ENCODE data around the gene IL10.

Gene IL10

DNA sequence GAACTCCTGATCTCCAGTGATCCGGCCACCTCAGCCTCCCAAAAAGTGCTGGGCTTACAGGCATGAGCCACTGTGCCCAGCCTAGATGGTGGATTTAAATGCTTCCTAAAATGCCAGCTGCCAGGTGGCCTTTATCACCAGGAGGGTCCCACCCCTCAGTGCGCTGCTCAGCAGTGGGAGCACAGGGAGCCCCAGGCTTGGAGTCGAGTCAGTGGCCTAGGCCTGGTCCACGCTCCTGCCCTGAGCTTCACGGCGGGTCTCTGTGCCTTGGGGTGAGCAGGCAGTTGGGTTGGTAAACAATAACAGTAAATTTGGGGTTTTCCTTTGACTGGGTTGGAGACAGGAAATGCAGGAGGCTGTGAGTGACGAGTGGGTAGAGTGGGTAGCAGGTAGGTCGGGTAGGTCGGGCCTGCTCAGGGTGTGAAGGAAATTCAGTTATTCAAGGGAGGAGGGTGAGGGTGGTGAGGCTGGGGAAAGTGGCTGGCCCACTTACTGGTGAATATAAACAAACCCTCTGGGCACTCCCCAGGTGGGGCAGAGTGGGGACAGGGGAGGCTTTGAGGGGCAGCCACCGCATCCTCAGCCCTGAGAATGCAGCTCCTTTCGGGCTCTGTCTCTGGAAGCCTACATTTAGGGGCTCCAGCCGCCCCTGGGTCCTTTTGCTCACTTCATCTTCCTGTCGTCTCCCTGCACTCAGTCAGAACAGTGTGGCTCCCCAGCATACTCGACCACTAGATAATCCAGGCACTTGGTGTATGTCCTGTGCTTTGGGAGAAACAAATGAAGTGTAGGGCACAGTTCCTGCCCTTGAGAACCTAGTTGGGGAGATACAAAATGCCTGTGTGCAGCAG lies 35.2 kb downstream of the IL10 start:
- DNase-seq (ENCODE audit: low read depth): no peak
- no peak overlapping the region for H3K4me3 ChIP-seq (ENCODE audit: low read length)
- TF ChIP-seq, protein P1, sequence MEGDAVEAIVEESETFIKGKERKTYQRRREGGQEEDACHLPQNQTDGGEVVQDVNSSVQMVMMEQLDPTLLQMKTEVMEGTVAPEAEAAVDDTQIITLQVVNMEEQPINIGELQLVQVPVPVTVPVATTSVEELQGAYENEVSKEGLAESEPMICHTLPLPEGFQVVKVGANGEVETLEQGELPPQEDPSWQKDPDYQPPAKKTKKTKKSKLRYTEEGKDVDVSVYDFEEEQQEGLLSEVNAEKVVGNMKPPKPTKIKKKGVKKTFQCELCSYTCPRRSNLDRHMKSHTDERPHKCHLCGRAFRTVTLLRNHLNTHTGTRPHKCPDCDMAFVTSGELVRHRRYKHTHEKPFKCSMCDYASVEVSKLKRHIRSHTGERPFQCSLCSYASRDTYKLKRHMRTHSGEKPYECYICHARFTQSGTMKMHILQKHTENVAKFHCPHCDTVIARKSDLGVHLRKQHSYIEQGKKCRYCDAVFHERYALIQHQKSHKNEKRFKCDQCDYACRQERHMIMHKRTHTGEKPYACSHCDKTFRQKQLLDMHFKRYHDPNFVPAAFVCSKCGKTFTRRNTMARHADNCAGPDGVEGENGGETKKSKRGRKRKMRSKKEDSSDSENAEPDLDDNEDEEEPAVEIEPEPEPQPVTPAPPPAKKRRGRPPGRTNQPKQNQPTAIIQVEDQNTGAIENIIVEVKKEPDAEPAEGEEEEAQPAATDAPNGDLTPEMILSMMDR (conservative IDR thresholded peaks at IDR 0.05; ENCODE audit: low read length): no peak

DNA sequence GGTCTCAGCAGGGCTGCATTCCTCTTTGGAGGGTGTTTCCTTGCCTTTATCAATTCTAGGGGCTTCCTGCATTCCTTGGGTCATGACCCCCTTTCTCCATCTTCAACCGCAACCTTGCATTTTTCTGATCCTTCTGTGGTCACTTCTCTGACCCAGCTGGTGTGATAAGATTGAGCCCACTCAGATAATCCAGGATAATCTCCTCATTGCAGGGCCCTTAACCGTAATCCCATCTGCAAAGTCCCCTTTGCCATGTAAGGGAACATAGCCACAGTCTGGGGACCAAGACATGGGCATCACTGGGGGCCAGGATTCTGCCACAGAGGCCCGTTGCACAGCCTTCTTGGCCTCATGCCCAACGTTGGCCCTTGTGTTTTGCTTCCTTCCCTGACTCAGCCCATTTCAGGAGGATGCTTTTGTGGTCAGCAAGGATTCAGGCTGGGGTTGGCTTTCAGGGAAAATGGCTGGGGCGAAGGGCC lies 36.7 kb downstream of the IL10 start:
- TF ChIP-seq, protein P1 (conservative IDR thresholded peaks at IDR 0.05; ENCODE audit: low read length): no peak
- DNase-seq (ENCODE audit: low read depth): no peak
- H3K4me3 ChIP-seq (ENCODE audit: low read length): no peak overlapping the region

DNA sequence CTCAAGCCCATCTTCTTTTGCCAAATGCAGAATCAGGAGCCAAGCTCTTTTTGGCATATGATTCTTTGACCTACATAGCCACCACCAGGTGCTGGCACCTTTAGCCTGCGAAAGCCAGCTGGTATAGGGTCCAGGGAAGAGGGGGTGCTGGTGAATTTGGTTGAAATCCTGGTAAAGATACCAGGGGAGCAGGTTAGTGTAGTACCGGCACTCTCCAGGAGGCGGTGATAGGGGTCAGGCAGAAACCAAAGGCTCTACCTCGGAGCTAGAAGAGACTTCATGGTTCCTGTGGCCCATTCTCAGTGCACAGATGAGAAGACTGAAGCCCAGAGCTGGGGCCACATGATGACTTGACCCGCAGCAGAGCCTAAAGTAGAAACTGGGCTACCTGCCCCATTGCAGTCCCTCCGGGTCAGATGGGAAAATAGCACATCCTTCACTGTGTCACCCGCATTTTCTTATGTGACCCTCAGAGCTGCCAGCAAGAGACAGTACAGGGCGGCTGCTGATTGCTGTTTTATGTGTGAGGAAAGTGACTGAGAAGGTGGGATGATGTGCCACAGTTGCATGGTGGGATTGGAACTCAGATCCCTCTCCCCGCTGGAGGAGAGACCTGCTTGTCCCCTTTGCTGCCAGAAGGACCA lies 37.7 kb downstream of the IL10 start:
- peak; percentile 28 for DNase-seq (ENCODE audit: low read depth)
- H3K4me3 ChIP-seq (ENCODE audit: low read length): no peak overlapping the region
- TF ChIP-seq, protein P1 (conservative IDR thresholded peaks at IDR 0.05; ENCODE audit: low read length): peak; percentile 91

DNA sequence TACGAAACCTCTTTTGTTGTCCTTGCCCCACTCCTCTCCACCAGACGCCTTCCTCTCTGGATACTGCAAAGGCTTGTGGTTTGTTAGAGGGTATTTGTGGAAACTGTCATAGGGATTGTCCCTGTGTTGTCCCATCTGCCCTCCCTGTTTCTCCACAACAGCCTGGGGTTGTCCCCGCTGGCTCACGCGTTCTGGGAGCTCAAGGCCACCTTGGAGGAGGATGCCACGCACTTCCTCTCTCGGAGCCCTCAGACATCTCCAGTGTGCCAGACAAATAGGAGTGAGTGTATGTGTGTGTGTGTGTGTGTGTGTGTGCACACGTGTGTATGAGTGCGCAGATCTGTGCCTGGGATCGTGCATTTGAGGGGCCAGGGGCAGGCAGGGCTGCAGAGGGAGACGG lies 39.3 kb downstream of the IL10 start:
- TF ChIP-seq, protein P1 (conservative IDR thresholded peaks at IDR 0.05; ENCODE audit: low read length): no peak
- no peak for DNase-seq (ENCODE audit: low read depth)
- no peak overlapping the region for H3K4me3 ChIP-seq (ENCODE audit: low read length)

DNA sequence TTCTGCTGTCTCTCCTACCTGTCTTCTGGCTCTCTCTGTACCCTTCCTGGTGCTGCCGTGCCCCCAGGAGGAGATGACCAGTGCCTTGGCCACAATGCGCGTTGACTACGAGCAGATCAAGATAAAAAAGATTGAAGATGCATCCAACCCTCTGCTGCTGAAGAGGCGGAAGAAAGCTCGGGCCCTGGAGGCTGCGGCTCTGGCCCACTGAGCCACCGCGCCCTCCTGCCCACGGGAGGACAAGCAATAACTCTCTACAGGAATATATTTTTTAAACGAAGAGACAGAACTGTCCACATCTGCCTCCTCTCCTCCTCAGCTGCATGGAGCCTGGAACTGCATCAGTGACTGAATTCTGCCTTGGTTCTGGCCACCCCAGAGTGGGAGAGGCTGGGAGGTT lies 39.8 kb downstream of the IL10 start:
- no peak for DNase-seq (ENCODE audit: low read depth)
- no peak overlapping the region for H3K4me3 ChIP-seq (ENCODE audit: low read length)
- TF ChIP-seq, protein P1 (conservative IDR thresholded peaks at IDR 0.05; ENCODE audit: low read length): no peak

DNA sequence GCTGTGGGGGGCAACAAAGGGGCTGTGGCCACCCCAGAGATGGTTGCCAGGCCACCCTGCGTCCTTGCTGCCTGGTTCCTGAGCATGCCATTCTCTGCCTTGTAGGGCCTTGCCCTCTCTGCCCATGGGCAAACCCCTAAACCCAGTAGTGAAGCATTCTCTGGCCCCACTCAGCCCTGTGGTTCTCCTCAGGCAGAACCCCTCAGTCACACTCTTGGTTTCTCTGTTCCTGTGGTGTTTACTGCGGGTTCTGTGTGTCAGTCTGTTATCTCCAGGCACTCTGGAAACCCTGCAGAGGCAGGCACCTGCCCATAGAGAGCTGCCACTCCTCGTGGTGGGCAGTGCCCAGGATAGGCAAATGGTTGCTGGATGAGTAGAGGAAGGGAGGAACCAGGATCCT lies 42.8 kb downstream of the IL10 start:
- DNase-seq (ENCODE audit: low read depth): no peak
- TF ChIP-seq, protein P1 (conservative IDR thresholded peaks at IDR 0.05; ENCODE audit: low read length): no peak
- H3K4me3 ChIP-seq (ENCODE audit: low read length): no peak overlapping the region

DNA sequence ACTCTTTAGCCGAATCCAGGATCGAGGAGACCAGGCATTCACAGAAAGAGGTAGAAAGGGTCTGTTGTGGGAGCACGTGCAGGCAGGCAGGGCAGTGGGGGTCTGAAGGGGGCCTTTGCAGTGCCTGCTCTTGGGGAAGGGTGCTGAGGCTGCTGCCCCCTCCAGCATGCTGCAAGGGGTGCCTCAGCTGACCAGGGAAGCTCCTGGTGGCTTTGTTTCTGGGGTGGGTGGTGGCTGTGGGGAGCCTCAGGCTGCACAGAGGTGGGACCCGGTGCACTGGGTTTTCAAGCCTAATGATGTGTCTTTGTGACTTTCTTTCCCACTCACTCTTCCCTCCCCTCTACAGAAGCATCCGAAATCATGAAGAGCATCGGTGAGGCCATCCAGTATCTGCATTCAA lies 43.2 kb downstream of the IL10 start:
- TF ChIP-seq, protein P1 (conservative IDR thresholded peaks at IDR 0.05; ENCODE audit: low read length): no peak
- no peak overlapping the region for H3K4me3 ChIP-seq (ENCODE audit: low read length)
- no peak for DNase-seq (ENCODE audit: low read depth)
